DND-41 (cell line): ENCODE measurements around the gene SMARCAL1.

Source experiments
- ATAC-seq: fragments of 200-7000 bp; cut with Tn5 transposase; 3 replicates; pipeline ENCODE4 v1.9.1; 2021; ENCODE audit warnings: low read depth; ENCODE audit not compliant: insufficient read depth
- DNase-seq: peaks from one replicate; pipeline ENCODE4 v3.0.0-alpha.2; 2020
- H2AFZ ChIP-seq: 2 replicates; pipeline ENCODE4 v1.6.0; 2012; ENCODE audit warnings: low read depth, low read length
- H3K27ac ChIP-seq: 2 replicates; pipeline ENCODE4 v1.5.1; 2012; ENCODE audit warnings: low read length, inconsistent platforms
- H3K27me3 ChIP-seq: fragments of 200-600 bp; sonication (generic); 2 replicates; pipeline ENCODE4 v1.6.0; 2012; ENCODE audit warnings: low read length, mild to moderate bottlenecking, inconsistent platforms; ENCODE audit not compliant: insufficient read depth, poor library complexity
- H3K36me3 ChIP-seq: 2 replicates; pipeline ENCODE4 v1.5.1; 2012; ENCODE audit warnings: low read length, inconsistent platforms; ENCODE audit not compliant: insufficient read depth
- H3K4me1 ChIP-seq: 2 replicates; pipeline ENCODE4 v1.5.1; 2012; ENCODE audit warnings: mild to moderate bottlenecking, low read length; ENCODE audit not compliant: insufficient read depth
- H3K4me2 ChIP-seq: 2 replicates; pipeline ENCODE4 v1.6.0; 2012; ENCODE audit warnings: mild to moderate bottlenecking, moderate library complexity, low read length, inconsistent platforms; ENCODE audit not compliant: insufficient read depth
- H3K4me3 ChIP-seq, 2 experiments: fragments of 200-600 bp in 1 of 2; shearing (Covaris generic) in 1 of 2; 2 replicates each; pipeline ENCODE4 v1.5.1; 2012 to 2016; ENCODE audit warnings: inconsistent platforms in 2 of 2, low read length in 2 of 2, mild to moderate bottlenecking in 2 of 2, low read depth in 1 of 2, moderate library complexity in 1 of 2
- H3K79me2 ChIP-seq: 2 replicates; pipeline ENCODE4 v1.6.0; 2012; ENCODE audit warnings: low read length, inconsistent platforms; ENCODE audit not compliant: insufficient read depth
- H3K9ac ChIP-seq: 2 replicates; pipeline ENCODE4 v1.6.0; 2012; ENCODE audit warnings: low read depth, mild to moderate bottlenecking, inconsistent platforms, low read length, moderate library complexity
- H3K9me3 ChIP-seq: 2 replicates; pipeline ENCODE4 v1.5.1; 2012; ENCODE audit warnings: low read length, moderate library complexity, mild to moderate bottlenecking, inconsistent platforms; ENCODE audit not compliant: insufficient read depth, severe bottlenecking
- H4K20me1 ChIP-seq: 2 replicates; pipeline ENCODE4 v1.6.0; 2012; ENCODE audit warnings: low read length; ENCODE audit not compliant: insufficient read depth
- CTCF ChIP-seq: IDR thresholded peaks from 2 replicates; pipeline ENCODE4 v1.5.1; 2012; ENCODE audit warnings: borderline replicate concordance, low read length, moderate library complexity, mild to moderate bottlenecking; ENCODE audit not compliant: poor library complexity, severe bottlenecking; ENCODE audit errors: extremely low read depth
- EZH2 ChIP-seq: IDR thresholded peaks from 3 replicates; pipeline ENCODE4 v1.6.1; 2012; ENCODE audit warnings: borderline replicate concordance, low read depth, mild to moderate bottlenecking, moderate library complexity, low read length, inconsistent platforms; ENCODE audit not compliant: severe bottlenecking

SMARCAL1 gene

GRCh38 chr2:216420367-216421101 lies 8.2 kb downstream of the SMARCAL1 start:
- no peak for ATAC-seq
- no peaks in the 10 kb centered on the region for H3K4me1 ChIP-seq

GRCh38 chr2:216423071-216423470 lies 10.8 kb downstream of the SMARCAL1 start:
- ATAC-seq, result no peak
- H3K9ac ChIP-seq, result no peak overlapping the region
- peaks cover 17% of the 10 kb centered on the region for H3K9me3 ChIP-seq
- TF ChIP-seq CTCF, result no peak
- no peak for TF ChIP-seq EZH2
- H4K20me1 ChIP-seq, result no peaks in the 10 kb centered on the region
- no peak overlapping the region for H3K4me3 ChIP-seq
- H3K27me3 ChIP-seq, result no peaks in the 10 kb centered on the region
- DNase-seq, result no peak
- no peaks in the 10 kb centered on the region for H3K4me1 ChIP-seq
- H3K36me3 ChIP-seq, result peaks cover 62% of the 10 kb centered on the region
- H3K79me2 ChIP-seq, result no peaks in the 10 kb centered on the region
- H3K27ac ChIP-seq, result no peak overlapping the region
- no peak overlapping the region for H3K4me2 ChIP-seq
- H2AFZ ChIP-seq, result no peak overlapping the region

More at GRCh38 chr2:216420367-216421101, 8.2 kb downstream of the SMARCAL1 start:
- Histone ChIP-seq H3K79me2 (no peaks in the 10 kb centered on the region), H3K4me3 (no peak overlapping the region), H3K9ac (no peak overlapping the region), H3K9me3 (peaks cover 14% of the 10 kb centered on the region), H2AFZ (no peak overlapping the region), H3K4me2 (no peak overlapping the region), H3K27me3 (no peaks in the 10 kb centered on the region), H3K36me3 (peaks cover 63% of the 10 kb centered on the region), H4K20me1 (no peaks in the 10 kb centered on the region), H3K27ac (no peak overlapping the region)
- TF ChIP-seq EZH2 (no peak), CTCF (no peak)
- no peak for DNase-seq

- Histone ChIP-seq H3K4me3 (no peak overlapping the region), H3K27ac (no peak overlapping the region), H3K9ac (no peak overlapping the region), H3K79me2 (no peaks in the 10 kb centered on the region), H3K4me2 (no peak overlapping the region), H3K27me3 (no peaks in the 10 kb centered on the region), H4K20me1 (no peaks in the 10 kb centered on the region), H3K4me1 (no peaks in the 10 kb centered on the region), H2AFZ (no peak overlapping the region), H3K9me3 (peaks cover 17% of the 10 kb centered on the region), H3K36me3 (peaks cover 74% of the 10 kb centered on the region)
- DNase-seq (no peak), ATAC-seq (no peak)
- TF ChIP-seq EZH2, result no peak
- TF ChIP-seq CTCF, result no peak
Measured at GRCh38 chr2:216424274-216424673, 12.0 kb downstream of the SMARCAL1 start.
